A673 (cell line): ENCODE results near the gene TBXAS1. TPM values are rescaled to one million over a fixed set of nuclear protein-coding genes. Genes with fewer than 3 reads are reported as not detected.

Experiments
- Bru-seq: library from RNA; stranded (reverse); fragments of 400-500 nt; gene quantifications from one replicate; lab custom pipeline; 2021; lab: Mats Ljungman, UMichigan
- BruChase-seq, 2 experiments: library from RNA; stranded (reverse); fragments of 400-500 nt; gene quantifications; one replicate each; lab custom pipeline; 2021; lab: Mats Ljungman, UMichigan
- BruUV-seq: library from RNA; stranded (reverse); fragments of 400-500 nt; replicated peaks from 2 replicates; lab custom pipeline; 2021; lab: Mats Ljungman, UMichigan
- CTCF ChIA-PET: fragments of 300-600 bp; sonication (Branson Sonifier 250); formaldehyde crosslinking; loops from one replicate; lab custom pipeline; 2022; ENCODE audit warnings: antibody characterized with exemption; lab: Charles Lee
- POLR2A ChIA-PET: fragments of 300-600 bp; sonication (Branson Sonifier 250); formaldehyde crosslinking; loops from one replicate; lab custom pipeline; 2022; ENCODE audit warnings: antibody characterized with exemption; ENCODE audit not compliant: low non-redundant PET; lab: Charles Lee
- DNase-seq: peaks from one replicate; pipeline ENCODE4 v3.0.0-alpha.2; 2015; ENCODE audit warnings: low spot score
- H3K27ac ChIP-seq: fragments of 200-600 bp; sonication (generic); 2 replicates; pipeline ENCODE4 v1.5.1; 2016; ENCODE audit warnings: mixed run types, low read depth, mild to moderate bottlenecking, mixed read lengths, antibody characterized with exemption, low read length; ENCODE audit not compliant: poor library complexity, severe bottlenecking
- H3K27me3 ChIP-seq: fragments of 200-600 bp; sonication (generic); replicated peaks from 2 replicates; pipeline ENCODE4 v1.6.1; 2017; ENCODE audit warnings: mixed run types, low read depth, mild to moderate bottlenecking, mixed read lengths, antibody characterized with exemption, low read length; ENCODE audit not compliant: insufficient read depth, poor library complexity
- H3K36me3 ChIP-seq: fragments of 200-600 bp; sonication (generic); 2 replicates; pipeline ENCODE4 v1.6.1; 2016; ENCODE audit warnings: mixed run types, mild to moderate bottlenecking, mixed read lengths, antibody characterized with exemption, low read length; ENCODE audit not compliant: insufficient read depth, poor library complexity, severe bottlenecking
- H3K4me1 ChIP-seq: fragments of 200-600 bp; sonication (generic); 2 replicates; pipeline ENCODE4 v1.6.1; 2017; ENCODE audit warnings: mixed run types, mild to moderate bottlenecking, mixed read lengths, antibody characterized with exemption, low read length; ENCODE audit not compliant: insufficient read depth, poor library complexity, severe bottlenecking
- H3K4me3 ChIP-seq: fragments of 200-600 bp; sonication (generic); 2 replicates; pipeline ENCODE4 v1.5.1; 2016; ENCODE audit warnings: low read depth, mixed run types, mild to moderate bottlenecking, mixed read lengths, low read length; ENCODE audit not compliant: poor library complexity, severe bottlenecking
- H3K9me3 ChIP-seq: fragments of 200-600 bp; sonication (generic); 2 replicates; pipeline ENCODE4 v1.6.1; 2016; ENCODE audit warnings: mixed run types, low read depth, mild to moderate bottlenecking, mixed read lengths, antibody characterized with exemption, low read length; ENCODE audit not compliant: poor library complexity, severe bottlenecking
- CTCF ChIP-seq: fragments of 300-800, 200-600 bp; sonication (generic); conservative IDR thresholded peaks from 2 replicates; pipeline ENCODE4 v1.5.1; 2017; ENCODE audit warnings: low read depth, mild to moderate bottlenecking, antibody characterized with exemption, low read length, moderate library complexity, mixed read lengths
- EZH2 ChIP-seq: fragments of 200-600 bp; sonication (generic); IDR thresholded peaks from 2 replicates; pipeline ENCODE4 v1.6.1; 2017; ENCODE audit warnings: borderline replicate concordance, low read depth, mild to moderate bottlenecking, mixed read lengths, antibody characterized with exemption, low read length; ENCODE audit not compliant: poor library complexity, severe bottlenecking
- intact Hi-C: fragments of 100-400 bp; cut with micrococcal nuclease; formaldehyde crosslinking; loops from one replicate; pipeline ENCODE4 v1.10.0; 2022; ENCODE audit not compliant: unreplicated experiment
- long read RNA-seq: library from polyadenylated mRNA; stranded (forward); transcript quantifications from one replicate; pipeline ENCODE4 v2.0.0, GENCODE V29; 2022
- total RNA-seq: library from RNA; stranded (reverse); gene quantifications from 2 replicates; pipeline ENCODE4 v1.2.3, GENCODE V29; 2021

TBXAS1 gene
- 1.5 and 2.5 TPM in 2 replicates for total RNA-seq
- Bru-seq, nascent RNA, result percentile 22 among the genes with signal in this experiment
- percentile 24 among the genes with signal in this experiment for BruChase-seq, experiment 1, labeled RNA remaining after a 2-hour chase
- BruChase-seq, experiment 2, labeled RNA remaining after a 6-hour chase, result percentile 23 among the genes with signal in this experiment
- long read RNA-seq, partial matches to known transcripts, result 0 of 5 reads
- long read RNA-seq, other reads (novel, unspliced or antisense), result 3 of 5 reads

DNA sequence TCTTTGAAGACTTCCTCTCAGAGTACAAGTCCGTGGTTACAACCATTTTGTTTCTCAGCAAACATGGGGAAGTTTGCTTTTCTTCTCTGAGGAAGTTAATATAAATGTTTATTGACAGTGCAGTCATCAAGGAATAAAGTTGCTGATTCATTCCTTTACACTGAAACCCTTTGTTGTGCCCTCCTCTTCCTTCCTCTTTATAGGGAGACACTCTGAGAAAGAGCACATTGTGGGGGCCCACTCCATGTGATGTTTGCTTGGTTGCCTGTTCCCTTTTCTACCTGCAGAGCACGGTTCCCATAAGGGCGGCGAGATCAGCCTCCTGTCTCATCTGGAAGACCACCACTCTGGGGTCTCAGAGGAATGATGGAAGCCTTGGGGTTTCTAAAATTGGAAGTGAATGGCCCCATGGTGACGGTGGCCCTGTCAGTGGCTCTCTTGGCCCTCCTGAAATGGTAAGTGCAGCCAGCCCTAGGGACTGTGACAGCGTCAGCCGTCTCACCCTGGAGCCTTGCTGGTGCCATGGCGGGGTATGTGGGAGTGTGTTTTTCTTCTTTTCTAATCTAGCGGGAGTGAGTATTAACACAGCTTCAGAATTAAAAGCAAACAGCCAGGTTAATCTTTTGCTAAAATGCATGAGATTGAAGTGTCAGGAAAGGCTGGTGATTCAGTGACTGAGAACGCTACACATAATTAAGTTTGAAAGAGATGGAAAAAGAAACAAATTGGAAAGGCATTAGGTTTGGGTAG lies at the start of gene TBXAS1:
Gene TBXAS1, plus strand, starts transcription at position 240 of the 750 bp plus-strand sequence. Its CDS starts 127 bp downstream, at position 367.
- H3K36me3 ChIP-seq, result no peaks in the 10 kb centered on the region
- H3K9me3 ChIP-seq, result no peaks in the 10 kb centered on the region
- H3K4me1 ChIP-seq, result peaks cover 5% of the 10 kb centered on the region
- intact Hi-C loops, result no loop called here
- ChIA-PET CTCF (no interaction called here), POLR2A (no interaction called here)
- no peak for TF ChIP-seq EZH2
- TF ChIP-seq CTCF, result no peak
- no TSS peak for BruUV-seq
- H3K27ac ChIP-seq, result no peak within 1 kb of the TSS
- peak; percentile 6 for DNase-seq
- peaks cover 14% of the 10 kb centered on the region for H3K27me3 ChIP-seq
- H3K4me3 ChIP-seq, result no peak within 1 kb of the TSS

DNA sequence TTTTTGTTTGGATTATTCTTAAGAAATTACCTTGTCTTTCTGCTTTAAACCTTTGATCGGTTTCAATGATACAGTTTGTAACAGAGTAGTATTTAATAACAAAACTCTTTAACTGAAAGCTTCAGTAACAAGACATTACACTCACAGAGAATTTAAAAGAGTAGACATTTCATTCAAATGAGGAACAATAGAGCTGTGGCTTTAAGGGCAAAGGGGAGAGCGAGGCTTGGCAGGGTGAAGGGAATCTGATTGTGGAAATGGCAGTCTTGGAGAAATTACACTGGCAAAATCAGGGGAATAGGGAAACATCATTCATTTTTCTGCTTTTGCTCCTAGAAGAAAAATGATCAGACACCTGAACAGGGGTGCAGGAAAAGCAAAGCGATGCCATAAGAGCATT lies 46.1 kb upstream of the TBXAS1 start:
- peaks cover 4% of the 10 kb centered on the region for H3K4me1 ChIP-seq
- no peaks in the 10 kb centered on the region for H3K36me3 ChIP-seq
- BruUV-seq, result no TSS peak
- POLR2A ChIA-PET, result no interaction called here
- H3K4me3 ChIP-seq, result no peak overlapping the region
- DNase-seq, result no peak
- CTCF ChIA-PET, result no interaction called here
- TF ChIP-seq CTCF (no peak), EZH2 (no peak)
- peaks cover 45% of the 10 kb centered on the region for H3K27me3 ChIP-seq
- H3K27ac ChIP-seq, result no peak overlapping the region
- intact Hi-C loops, result no loop called here
- no peaks in the 10 kb centered on the region for H3K9me3 ChIP-seq

DNA sequence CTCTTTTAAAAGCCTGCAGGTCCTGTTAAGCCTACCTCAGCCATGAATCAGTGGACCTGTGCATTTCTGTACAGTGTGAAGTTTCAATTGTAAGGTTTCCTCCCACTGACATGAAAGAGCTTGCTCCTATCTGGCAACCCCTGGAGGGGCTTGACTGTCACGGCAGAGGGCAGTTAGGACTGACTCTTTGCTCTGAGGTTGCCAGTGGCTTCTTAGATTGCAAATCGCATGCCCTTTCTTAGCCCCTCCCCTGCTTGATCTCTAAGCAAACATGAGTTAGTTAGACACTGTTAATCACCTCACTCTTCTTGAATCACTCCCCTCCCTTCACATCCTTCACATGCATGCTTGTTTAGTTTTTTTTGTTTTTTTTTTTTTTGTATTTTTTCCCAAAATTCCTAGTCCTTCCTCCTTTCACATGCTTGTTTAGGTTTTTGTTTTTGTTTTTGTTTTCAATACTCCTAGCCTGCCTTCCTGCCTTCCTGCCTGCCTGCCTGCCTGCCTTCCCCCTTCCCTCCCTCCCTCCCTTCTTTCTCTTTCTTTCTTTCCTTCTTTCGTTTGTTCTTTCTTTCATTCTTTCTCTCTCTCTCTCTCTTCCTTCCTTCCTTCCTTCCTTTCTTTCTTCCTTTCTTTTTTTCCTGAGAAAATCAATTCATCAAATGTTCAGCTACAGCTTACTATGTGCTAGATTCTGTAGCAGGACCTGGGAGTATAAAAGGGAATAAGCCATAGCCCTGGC lies 45.2 kb upstream of the TBXAS1 start:
- H3K4me1 ChIP-seq, result peaks cover under 1% of the 10 kb centered on the region
- H3K9me3 ChIP-seq, result no peaks in the 10 kb centered on the region
- H3K4me3 ChIP-seq, result no peak overlapping the region
- TF ChIP-seq EZH2, result no peak
- TF ChIP-seq CTCF, result no peak
- no peak overlapping the region for H3K27ac ChIP-seq
- ChIA-PET POLR2A (interaction anchor here (0.6 kb wide), 1 partner anchor 95 kb away, joined by 4 read pairs; no protein-coding TSS in a partner anchor), CTCF (interaction anchor here (0.6 kb wide), 1 partner anchor 464 kb away, joined by 6 read pairs; no protein-coding TSS in a partner anchor)
- DNase-seq, result no peak
- intact Hi-C loops, result no loop called here
- BruUV-seq, result no TSS peak
- no peaks in the 10 kb centered on the region for H3K36me3 ChIP-seq
- H3K27me3 ChIP-seq, result peaks cover 43% of the 10 kb centered on the region
